K562 (cell line): ENCODE measurements around the gene CYSLTR1.

Experiments used
- ATF3 ChIP-seq, 2 experiments: fragments of 450-650 bp in 1 of 2; sonication (generic) in 1 of 2; formaldehyde crosslinking in 1 of 2; IDR thresholded peaks in 1 of 2; conservative IDR thresholded peaks in 1 of 2; 2 replicates each; pipeline versions ENCODE4 v1.6.1 to v1.8.1; 2016 to 2023; ENCODE audit warnings: mild to moderate bottlenecking in 2 of 2, moderate library complexity in 2 of 2, inconsistent platforms in 1 of 2, missing genetic modification reagents in 1 of 2
- CTCF ChIP-seq, 3 experiments: IDR thresholded peaks in 2 of 3; conservative IDR thresholded peaks in 1 of 3; 2 replicates each; pipeline ENCODE4 v1.5.1; 2011 to 2012; ENCODE audit warnings: low read length in 3 of 3, mild to moderate bottlenecking in 3 of 3, control low read depth in 2 of 3, improper control_type of control experiment in 1 of 3, inconsistent platforms in 1 of 3, low read depth in 1 of 3, mixed read lengths in 1 of 3, moderate library complexity in 1 of 3; ENCODE audit not compliant: insufficient read depth in 2 of 3
- FOXK1 ChIP-seq: sonication (generic); formaldehyde crosslinking; IDR thresholded peaks from 2 replicates; pipeline ENCODE4 v1.8.0; 2022; ENCODE audit warnings: missing genetic modification reagents, mild to moderate bottlenecking, borderline replicate concordance
- FUS ChIP-seq: fragments of 200-400 bp; formaldehyde crosslinking; optimal IDR thresholded peaks from 2 replicates; pipeline ENCODE3; 2017; ENCODE audit warnings: low read depth, low read length
- MECOM ChIP-seq: fragments of 250-450 bp; sonication (Bioruptor Pico); IDR thresholded peaks from 2 replicates; pipeline ENCODE4 v1.8.0; 2022; ENCODE audit warnings: inconsistent platforms
- MYC ChIP-seq, 2 experiments: fragments of 250-450 bp in 1 of 2; sonication (Bioruptor Pico) in 1 of 2; IDR thresholded peaks; 2 replicates each; pipeline versions ENCODE4 v1.5.1 to v1.6.1; 2012 to 2021; ENCODE audit warnings: low read depth in 2 of 2, borderline replicate concordance in 1 of 2, improper control_type of control experiment in 1 of 2, low read length in 1 of 2, mild to moderate bottlenecking in 1 of 2, moderate library complexity in 1 of 2
- NR2C1 ChIP-seq, 2 experiments: fragments of 450-650 bp; IDR thresholded peaks; 2 replicates each; pipeline ENCODE4 v1.6.1; 2017; ENCODE audit warnings: mild to moderate bottlenecking in 2 of 2, antibody characterized with exemption in 1 of 2, inconsistent platforms in 1 of 2, missing compliant biosample characterization in 1 of 2, missing genetic modification characterization in 1 of 2
- NR3C1 ChIP-seq: sonication (generic); formaldehyde crosslinking; IDR thresholded peaks from 2 replicates; pipeline ENCODE4 v1.8.1; 2022; ENCODE audit warnings: missing genetic modification reagents
- PCBP1 ChIP-seq: fragments of 200-400 bp; formaldehyde crosslinking; IDR thresholded peaks from 2 replicates; pipeline ENCODE4 v1.6.1; 2018; ENCODE audit warnings: mild to moderate bottlenecking, low read depth, low read length; ENCODE audit not compliant: poor library complexity, severe bottlenecking
- SMARCC2 ChIP-seq: fragments of 450-650 bp; IDR thresholded peaks from 2 replicates; pipeline ENCODE4 v1.6.1; 2017; ENCODE audit warnings: antibody characterized with exemption, moderate library complexity, mild to moderate bottlenecking, low read depth
- USF2 ChIP-seq: sonication (generic); formaldehyde crosslinking; IDR thresholded peaks from 2 replicates; pipeline ENCODE4 v1.5.0; 2020; ENCODE audit warnings: missing genetic modification reagents
- ZNF780A ChIP-seq: fragments of 250-450 bp; sonication (Bioruptor Pico); IDR thresholded peaks from 2 replicates; pipeline ENCODE4 v1.5.0; 2021; ENCODE audit warnings: mild to moderate bottlenecking

- TF ChIP-seq PCBP1 (no peak), SMARCC2 (no peak), ATF3 (IDR thresholded peaks at IDR 0.05) (no peak), ATF3 (CRISPR knock-in tag; conservative IDR thresholded peaks at IDR 0.05) (no peak), NR3C1 (no peak), NR2C1 (IDR thresholded peaks at IDR 0.05) (no peak), NR2C1 (tag; IDR thresholded peaks at IDR 0.05) (no peak), MYC (IDR thresholded peaks at IDR 0.05; ENCODE audit: low read depth, low read length) (no peak), MYC (CRISPR knock-in tag; IDR thresholded peaks at IDR 0.05; ENCODE audit: borderline replicate concordance, low read depth) (no peak), FUS (no peak), ZNF780A (CRISPR knock-in tag) (no peak), FOXK1 (no peak), MECOM (no peak), CTCF (IDR thresholded peaks at IDR 0.05 in 2 of 3, conservative IDR thresholded peaks at IDR 0.05 in 1 of 3; ENCODE audit: insufficient read depth in 2 of 3, low read depth in 1 of 3, low read length in 3 of 3) (no peak), USF2 (CRISPR knock-in tag) (no peak)
Observed at GRCh38 chrX:78333521-78333920, 6.1 kb upstream of the CYSLTR1 start.
